Left renal pelvis (tissue), 4 donors: ENCODE results near the gene ITGA11. TPM values are rescaled to one million over a fixed set of nuclear protein-coding genes. Genes with fewer than 3 reads are reported as not detected.

Experiments used
- DNase-seq, 4 donors: peaks; one replicate each; pipeline ENCODE4 v3.0.0-alpha.2; 2013; ENCODE audit warnings: low read depth in 4 of 4, low spot score in 3 of 4
- polyA plus RNA-seq, 4 donors: library from polyadenylated mRNA; unstranded; fragments of 120-200 nt; gene quantifications; one replicate each; pipeline ENCODE4 v1.2.1, GENCODE V29; 2013; ENCODE audit not compliant: insufficient read length in 4 of 4

The ITGA11 gene
- polyA plus RNA-seq = 10 to 100 TPM in 1 of 4 donors, 1 to 10 TPM in 3; 3.4 to 23.2 (median 4.4) TPM

GRCh38 chr15:68431792-68432401, at the start of gene ITGA11:
Gene ITGA11 (minus strand): TSS chr15:68432163. CDS start chr15:68432066, 97 bp downstream.
- peak in 1 of 4 donors; percentile 48 for DNase-seq

GRCh38 chr15:68481321-68481720, 49.4 kb upstream of the ITGA11 start:
- no peak for DNase-seq

- no peak for DNase-seq
Measured at GRCh38 chr15:68480296-68480695, 48.3 kb upstream of the ITGA11 start.

- DNase-seq = no peak
Measured at GRCh38 chr15:68479870-68480269, 47.9 kb upstream of the ITGA11 start.

GRCh38 chr15:68479406-68479805, 47.4 kb upstream of the ITGA11 start:
- DNase-seq = no peak

GRCh38 chr15:68478853-68479252, 46.9 kb upstream of the ITGA11 start:
- DNase-seq = no peak

- no peak for DNase-seq
Measured at GRCh38 chr15:68475449-68475848, 43.5 kb upstream of the ITGA11 start.

- no peak for DNase-seq
Measured at GRCh38 chr15:68471541-68471940, 39.6 kb upstream of the ITGA11 start.

- no peak for DNase-seq
Measured at GRCh38 chr15:68470976-68471375, 39.0 kb upstream of the ITGA11 start.

- DNase-seq = no peak
Measured at GRCh38 chr15:68470049-68470742, 38.2 kb upstream of the ITGA11 start.

- no peak for DNase-seq
Measured at GRCh38 chr15:68469162-68470048, 37.4 kb upstream of the ITGA11 start.

- no peak for DNase-seq
Measured at GRCh38 chr15:68466876-68467275, 34.9 kb upstream of the ITGA11 start.

GRCh38 chr15:68465861-68466560, 34.0 kb upstream of the ITGA11 start:
- no peak for DNase-seq

- DNase-seq = no peak
Measured at GRCh38 chr15:68464448-68465090, 32.6 kb upstream of the ITGA11 start.

GRCh38 chr15:68463996-68464395, 32.0 kb upstream of the ITGA11 start:
- no peak for DNase-seq

- no peak for DNase-seq
Measured at GRCh38 chr15:68463444-68463843, 31.5 kb upstream of the ITGA11 start.

- DNase-seq = no peak
Measured at GRCh38 chr15:68460166-68460565, 28.2 kb upstream of the ITGA11 start.

- DNase-seq = no peak
Measured at GRCh38 chr15:68450192-68450591, 18.2 kb upstream of the ITGA11 start.

GRCh38 chr15:68449389-68449788, 17.4 kb upstream of the ITGA11 start:
- no peak for DNase-seq
